Choroid plexus epithelial cell (primary cell): ENCODE data around the gene PAM16.

ENCODE experiments used
- DNase-seq: peaks from one replicate; pipeline ENCODE4 v3.0.0-alpha.2; 2010; ENCODE audit warnings: low read depth
- H3K4me3 ChIP-seq: 2 replicates; pipeline ENCODE4 v1.5.1; 2011; ENCODE audit warnings: low read depth, mild to moderate bottlenecking, control low read depth, low read length, moderate library complexity
- CTCF ChIP-seq: conservative IDR thresholded peaks from 2 replicates; pipeline ENCODE4 v1.5.1; 2011; ENCODE audit warnings: low read depth, mild to moderate bottlenecking, control low read depth, inconsistent platforms, low read length, moderate library complexity

PAM16 gene

GRCh38 chr16:4391631-4392381 is 40.7 kb upstream of the PAM16 start:
- TF ChIP-seq CTCF, result no peak
- no peak for DNase-seq
- no peak overlapping the region for H3K4me3 ChIP-seq

- DNase-seq, result no peak
- no peak overlapping the region for H3K4me3 ChIP-seq
- peak; percentile 49 for TF ChIP-seq CTCF
Observed at GRCh38 chr16:4390266-4391260, 39.4 kb upstream of the PAM16 start.

- H3K4me3 ChIP-seq, result no peak overlapping the region
- no peak for TF ChIP-seq CTCF
- DNase-seq, result no peak
Observed at GRCh38 chr16:4389051-4389955, 38.2 kb upstream of the PAM16 start.

- peak; percentile 65 for DNase-seq
- H3K4me3 ChIP-seq, result no peak overlapping the region
- TF ChIP-seq CTCF, result no peak
Observed at GRCh38 chr16:4388271-4389021, 37.3 kb upstream of the PAM16 start.

GRCh38 chr16:4387781-4388180 is 36.7 kb upstream of the PAM16 start:
- no peak overlapping the region for H3K4me3 ChIP-seq
- no peak for TF ChIP-seq CTCF
- no peak for DNase-seq
